Measurements from ENCODE around the gene SNRPA.

GRCh38 chr19:40763963-40764362, 13.0 kb downstream of the SNRPA start:
- no peak for TF ChIP-seq GABPA (IDR thresholded peaks at IDR 0.05; ENCODE audit: borderline replicate concordance, insufficient read depth, low read length)
- no peak for TF ChIP-seq SRF (IDR thresholded peaks at IDR 0.05; ENCODE audit: low read depth, low read length)
- TF ChIP-seq SP1 (IDR thresholded peaks at IDR 0.05; ENCODE audit: low read depth, low read length): no peak
- TF ChIP-seq JUN (IDR thresholded peaks at IDR 0.05; ENCODE audit: low read depth, low read length): no peak
- TF ChIP-seq POLR2AphosphoS5 (IDR thresholded peaks at IDR 0.05; ENCODE audit: low read depth, low read length): no peak; the same call in 1 of the 2 replicates
- TF ChIP-seq, protein P1, sequence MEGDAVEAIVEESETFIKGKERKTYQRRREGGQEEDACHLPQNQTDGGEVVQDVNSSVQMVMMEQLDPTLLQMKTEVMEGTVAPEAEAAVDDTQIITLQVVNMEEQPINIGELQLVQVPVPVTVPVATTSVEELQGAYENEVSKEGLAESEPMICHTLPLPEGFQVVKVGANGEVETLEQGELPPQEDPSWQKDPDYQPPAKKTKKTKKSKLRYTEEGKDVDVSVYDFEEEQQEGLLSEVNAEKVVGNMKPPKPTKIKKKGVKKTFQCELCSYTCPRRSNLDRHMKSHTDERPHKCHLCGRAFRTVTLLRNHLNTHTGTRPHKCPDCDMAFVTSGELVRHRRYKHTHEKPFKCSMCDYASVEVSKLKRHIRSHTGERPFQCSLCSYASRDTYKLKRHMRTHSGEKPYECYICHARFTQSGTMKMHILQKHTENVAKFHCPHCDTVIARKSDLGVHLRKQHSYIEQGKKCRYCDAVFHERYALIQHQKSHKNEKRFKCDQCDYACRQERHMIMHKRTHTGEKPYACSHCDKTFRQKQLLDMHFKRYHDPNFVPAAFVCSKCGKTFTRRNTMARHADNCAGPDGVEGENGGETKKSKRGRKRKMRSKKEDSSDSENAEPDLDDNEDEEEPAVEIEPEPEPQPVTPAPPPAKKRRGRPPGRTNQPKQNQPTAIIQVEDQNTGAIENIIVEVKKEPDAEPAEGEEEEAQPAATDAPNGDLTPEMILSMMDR (IDR thresholded peaks at IDR 0.05; ENCODE audit: control extremely low read depth in 1 of 3, insufficient read depth in 1 of 3, low read depth in 1 of 3, low read length in 3 of 3): no peak
- TF ChIP-seq JUND (IDR thresholded peaks at IDR 0.05; ENCODE audit: low read length): no peak
- no peak for TF ChIP-seq SIN3A (conservative IDR thresholded peaks at IDR 0.05 in 1 of 2, IDR thresholded peaks at IDR 0.05 in 1 of 2; ENCODE audit: low read depth in 1 of 2, low read length in 2 of 2)
- no peak for TF ChIP-seq RAD21 (IDR thresholded peaks at IDR 0.05 in 1 of 2, conservative IDR thresholded peaks at IDR 0.05 in 1 of 2; ENCODE audit: low read depth in 2 of 2, low read length in 2 of 2)

Measured in H1 (cell line).